Subcutaneous abdominal adipose tissue (tissue), 5 donors: ENCODE measurements around the gene PAQR4.
"Not testable (repeated sequence)": the region's sequence is repeated elsewhere in the genome, so short reads cannot be mapped to it uniquely, and the experiment has no call there.

ENCODE experiments used
- H3K27ac ChIP-seq: one replicate; pipeline ENCODE4 v1.7.0; 2013; ENCODE audit warnings: low read depth, mild to moderate bottlenecking, inconsistent platforms, low read length, moderate library complexity
- H3K27me3 ChIP-seq, 5 donors: one replicate each; pipeline ENCODE4 v1.7.0; 2013; ENCODE audit warnings: low read length in 5 of 5, inconsistent platforms in 1 of 5; ENCODE audit not compliant: control insufficient read depth in 5 of 5, insufficient read depth in 4 of 5
- H3K36me3 ChIP-seq, 5 donors: one replicate each; pipeline ENCODE4 v1.7.0; 2013; ENCODE audit warnings: low read length in 5 of 5; ENCODE audit not compliant: control insufficient read depth in 5 of 5, insufficient read depth in 5 of 5
- H3K4me1 ChIP-seq, 5 donors: one replicate each; pipeline ENCODE4 v1.7.0; 2013; ENCODE audit warnings: low read length in 5 of 5, mild to moderate bottlenecking in 3 of 5, moderate library complexity in 1 of 5; ENCODE audit not compliant: control insufficient read depth in 5 of 5, insufficient read depth in 5 of 5
- H3K4me3 ChIP-seq, 5 donors: one replicate each; pipeline ENCODE4 v1.7.0; 2013; ENCODE audit warnings: low read length in 5 of 5, low read depth in 1 of 5
- H3K9ac ChIP-seq, 5 donors: one replicate each; pipeline ENCODE4 v1.7.0; 2013; ENCODE audit warnings: low read length in 5 of 5, mild to moderate bottlenecking in 4 of 5, moderate library complexity in 3 of 5
- H3K9me3 ChIP-seq, 5 donors: one replicate each; pipeline ENCODE4 v1.7.0; 2013; ENCODE audit warnings: low read length in 5 of 5; ENCODE audit not compliant: control insufficient read depth in 5 of 5
- donor health status: healthy.
- donor health status: healthy.
- donor health status: healthy.
- donor health status: healthy.
- donor health status: healthy.

The PAQR4 gene

GRCh38 chr16:2968738-2969544 lies at the start of gene PAQR4:
Gene PAQR4, plus strand, starts transcription at chr16:2969348. Its CDS starts 327 bp downstream, at chr16:2969675.
- Histone ChIP-seq H3K4me3 (peak within 1 kb of the TSS in 4 of 5 donors; percentile 72 to 79 (median 78)), H3K36me3 (peaks cover 0 to 4% (median 0%) of the 10 kb centered on the region in 5 donors), H3K4me1 (peaks cover 0 to 57% (median 41%) of the 10 kb centered on the region in 5 donors), H3K9ac (peak within 1 kb of the TSS in 4 of 5 donors; percentile 21 to 64 (median 56)), H3K9me3 (no peaks in the 10 kb centered on the region), H3K27me3 (peaks cover 22 to 46% (median 35%) of the 10 kb centered on the region in 5 donors), H3K27ac (no peak within 1 kb of the TSS)

GRCh38 chr16:2919511-2920255 lies 49.5 kb upstream of the PAQR4 start:
- H3K4me3 ChIP-seq: no peak overlapping the region
- H3K27ac ChIP-seq: peak overlapping the region; percentile 8
- H3K9me3 ChIP-seq: no peaks in the 10 kb centered on the region
- no peaks in the 10 kb centered on the region for H3K27me3 ChIP-seq
- H3K36me3 ChIP-seq: peaks cover 0 to 21% (median 14%) of the 10 kb centered on the region in 5 donors
- H3K9ac ChIP-seq: peak overlapping the region in 1 of 5 donors; percentile 52
- H3K4me1 ChIP-seq: peaks cover 1 to 8% (median 7%) of the 10 kb centered on the region in 5 donors

- H3K9me3 ChIP-seq: no peaks in the 10 kb centered on the region
- peaks cover 0 to 16% (median 11%) of the 10 kb centered on the region in 5 donors for H3K36me3 ChIP-seq
- no peak overlapping the region for H3K27ac ChIP-seq
- no peak overlapping the region for H3K4me3 ChIP-seq
- no peak overlapping the region for H3K9ac ChIP-seq
- no peaks in the 10 kb centered on the region for H3K27me3 ChIP-seq
- H3K4me1 ChIP-seq: peaks cover 1 to 16% (median 15%) of the 10 kb centered on the region in 5 donors
Observed at GRCh38 chr16:2923481-2923880, 45.7 kb upstream of the PAQR4 start.

GRCh38 chr16:2924901-2925755 lies 44.0 kb upstream of the PAQR4 start:
- Histone ChIP-seq H3K27ac (no peak overlapping the region), H3K9me3 (no peaks in the 10 kb centered on the region), H3K4me1 (peaks cover 1 to 8% (median 7%) of the 10 kb centered on the region in 5 donors), H3K27me3 (no peaks in the 10 kb centered on the region), H3K36me3 (peaks cover 0 to 23% (median 20%) of the 10 kb centered on the region in 5 donors), H3K4me3 (no peak overlapping the region), H3K9ac (no peak overlapping the region)

GRCh38 chr16:2925951-2926649 lies 43.0 kb upstream of the PAQR4 start:
- Histone ChIP-seq H3K9ac (no peak overlapping the region), H3K9me3 (no peaks in the 10 kb centered on the region), H3K27ac (no peak overlapping the region), H3K27me3 (no peaks in the 10 kb centered on the region), H3K36me3 (peaks cover 0 to 33% (median 24%) of the 10 kb centered on the region in 5 donors), H3K4me3 (no peak overlapping the region), H3K4me1 (peaks cover 1 to 8% (median 7%) of the 10 kb centered on the region in 5 donors)

GRCh38 chr16:2926650-2926999 lies 42.5 kb upstream of the PAQR4 start:
- Histone ChIP-seq H3K27ac (no peak overlapping the region), H3K36me3 (peaks cover 0 to 37% (median 28%) of the 10 kb centered on the region in 5 donors), H3K9ac (peak overlapping the region in 1 of 5 donors; percentile 47), H3K27me3 (no peaks in the 10 kb centered on the region), H3K4me1 (peaks cover 1 to 8% (median 7%) of the 10 kb centered on the region in 5 donors), H3K9me3 (no peaks in the 10 kb centered on the region), H3K4me3 (peak overlapping the region in 4 of 5 donors; percentile 40 to 56 (median 52))

- no peaks in the 10 kb centered on the region for H3K9me3 ChIP-seq
- no peaks in the 10 kb centered on the region for H3K27me3 ChIP-seq
- peak overlapping the region in 4 of 5 donors; percentile 40 to 56 (median 52) for H3K4me3 ChIP-seq
- H3K9ac ChIP-seq: peak overlapping the region in 1 of 5 donors; percentile 14
- peaks cover 1 to 8% (median 7%) of the 10 kb centered on the region in 5 donors for H3K4me1 ChIP-seq
- no peak overlapping the region for H3K27ac ChIP-seq
- peaks cover 0 to 35% (median 28%) of the 10 kb centered on the region in 5 donors for H3K36me3 ChIP-seq
Observed at GRCh38 chr16:2927010-2927646, 42.0 kb upstream of the PAQR4 start.

- H3K36me3 ChIP-seq: peaks cover 0 to 36% (median 26%) of the 10 kb centered on the region in 5 donors
- H3K4me3 ChIP-seq: not testable (repeated sequence)
Observed at GRCh38 chr16:2928151-2928550, 41.0 kb upstream of the PAQR4 start.

GRCh38 chr16:2928796-2929195 lies 40.4 kb upstream of the PAQR4 start:
- Histone ChIP-seq H3K27me3 (no peaks in the 10 kb centered on the region), H3K9me3 (no peaks in the 10 kb centered on the region), H3K9ac (no peak overlapping the region), H3K36me3 (peaks cover 0 to 42% (median 32%) of the 10 kb centered on the region in 5 donors), H3K27ac (no peak overlapping the region), H3K4me3 (no peak overlapping the region), H3K4me1 (peaks cover 1 to 8% (median 7%) of the 10 kb centered on the region in 5 donors)

More at GRCh38 chr16:2928151-2928550, 41.0 kb upstream of the PAQR4 start:
- H3K27me3 ChIP-seq, H3K4me1 ChIP-seq, H3K9ac ChIP-seq, H3K9me3 ChIP-seq, H3K27ac ChIP-seq: not testable (repeated sequence)
